Activated naive CD8-positive, alpha-beta T cell (primary cell): ENCODE measurements around the gene VWA8.
A peak's percentile ranks its signal among the peaks of the same experiment; 100 is the strongest.
"Not testable (repeated sequence)": the region's sequence is repeated elsewhere in the genome, so short reads cannot be mapped to it uniquely, and the experiment has no call there.

Experiments used
- H3K27ac Mint-ChIP-seq: one replicate; pipeline ENCODE4 v1.8.0; 2021; ENCODE audit warnings: mixed read lengths
- H3K27me3 Mint-ChIP-seq: one replicate; pipeline ENCODE4 v1.8.0; 2021; ENCODE audit warnings: mixed read lengths
- H3K36me3 Mint-ChIP-seq: one replicate; pipeline ENCODE4 v1.8.0; 2021; ENCODE audit warnings: mixed read lengths
- H3K4me1 Mint-ChIP-seq: one replicate; pipeline ENCODE4 v1.8.0; 2021; ENCODE audit warnings: low read depth, mixed read lengths
- H3K4me3 Mint-ChIP-seq: one replicate; pipeline ENCODE4 v1.8.0; 2021; ENCODE audit warnings: mild to moderate bottlenecking, mixed read lengths
- H3K9me3 Mint-ChIP-seq: one replicate; pipeline ENCODE4 v1.8.0; 2021; ENCODE audit warnings: low read depth, mixed read lengths

VWA8 gene

GRCh38 chr13:41922894-41923293, 38.0 kb downstream of the VWA8 start:
- Mint-ChIP-seq H3K4me1 (peaks cover 63% of the 10 kb centered on the region), H3K36me3 (peaks cover 46% of the 10 kb centered on the region), H3K9me3 (peaks cover 19% of the 10 kb centered on the region)
- not testable (repeated sequence) for H3K27ac Mint-ChIP-seq, H3K4me3 Mint-ChIP-seq, H3K27me3 Mint-ChIP-seq

GRCh38 chr13:41919741-41920487, 41.0 kb downstream of the VWA8 start:
- peaks cover 28% of the 10 kb centered on the region for H3K36me3 Mint-ChIP-seq
- H3K27me3 Mint-ChIP-seq, result no peaks in the 10 kb centered on the region
- H3K27ac Mint-ChIP-seq, result peak overlapping the region; percentile 92
- peaks cover 13% of the 10 kb centered on the region for H3K9me3 Mint-ChIP-seq
- H3K4me3 Mint-ChIP-seq, result no peak overlapping the region
- peaks cover 71% of the 10 kb centered on the region for H3K4me1 Mint-ChIP-seq

- Mint-ChIP-seq H3K36me3 (peaks cover 24% of the 10 kb centered on the region), H3K27ac (peak overlapping the region; percentile 92), H3K27me3 (no peaks in the 10 kb centered on the region), H3K9me3 (peaks cover 8% of the 10 kb centered on the region), H3K4me3 (no peak overlapping the region), H3K4me1 (peaks cover 71% of the 10 kb centered on the region)
These were observed 41.7 kb downstream of the VWA8 start for GRCh38 chr13:41919031-41919740.

GRCh38 chr13:41917641-41918040, 43.3 kb downstream of the VWA8 start:
- Mint-ChIP-seq H3K27ac (peak overlapping the region; percentile 98), H3K4me3 (peak overlapping the region; percentile 83), H3K9me3 (no peaks in the 10 kb centered on the region), H3K36me3 (peaks cover 15% of the 10 kb centered on the region), H3K27me3 (no peaks in the 10 kb centered on the region), H3K4me1 (peaks cover 69% of the 10 kb centered on the region)

GRCh38 chr13:41916173-41916954, 44.5 kb downstream of the VWA8 start:
- Mint-ChIP-seq H3K9me3 (no peaks in the 10 kb centered on the region), H3K36me3 (peaks cover 9% of the 10 kb centered on the region), H3K27me3 (no peaks in the 10 kb centered on the region), H3K27ac (peak overlapping the region; percentile 95), H3K4me1 (peaks cover 63% of the 10 kb centered on the region), H3K4me3 (peak overlapping the region; percentile 85)

GRCh38 chr13:41915081-41915480, 45.8 kb downstream of the VWA8 start:
- Mint-ChIP-seq H3K36me3 (peaks cover 7% of the 10 kb centered on the region), H3K4me3 (peak overlapping the region; percentile 27), H3K27me3 (no peaks in the 10 kb centered on the region), H3K9me3 (no peaks in the 10 kb centered on the region), H3K27ac (peak overlapping the region; percentile 95), H3K4me1 (peaks cover 50% of the 10 kb centered on the region)

GRCh38 chr13:41914552-41914951, 46.4 kb downstream of the VWA8 start:
- Mint-ChIP-seq H3K9me3 (no peaks in the 10 kb centered on the region), H3K27ac (peak overlapping the region; percentile 95), H3K4me1 (peaks cover 46% of the 10 kb centered on the region), H3K4me3 (no peak overlapping the region), H3K27me3 (no peaks in the 10 kb centered on the region), H3K36me3 (peaks cover 7% of the 10 kb centered on the region)

- peaks cover 12% of the 10 kb centered on the region for H3K4me1 Mint-ChIP-seq
- no peaks in the 10 kb centered on the region for H3K9me3 Mint-ChIP-seq
- H3K36me3 Mint-ChIP-seq, result peaks cover 22% of the 10 kb centered on the region
- no peak overlapping the region for H3K27ac Mint-ChIP-seq
- H3K27me3 Mint-ChIP-seq, result no peaks in the 10 kb centered on the region
- no peak overlapping the region for H3K4me3 Mint-ChIP-seq
These were observed 51.4 kb downstream of the VWA8 start for GRCh38 chr13:41909506-41909905.

- peaks cover 17% of the 10 kb centered on the region for H3K4me1 Mint-ChIP-seq
- H3K36me3 Mint-ChIP-seq, result peaks cover 34% of the 10 kb centered on the region
- H3K9me3 Mint-ChIP-seq, result no peaks in the 10 kb centered on the region
- H3K27me3 Mint-ChIP-seq, result no peaks in the 10 kb centered on the region
- H3K4me3 Mint-ChIP-seq, result no peak overlapping the region
- H3K27ac Mint-ChIP-seq, result peak overlapping the region; percentile 78
These were observed 55.2 kb downstream of the VWA8 start for GRCh38 chr13:41905600-41906254.

GRCh38 chr13:41900918-41901317, 60.0 kb downstream of the VWA8 start:
- Mint-ChIP-seq H3K9me3 (no peaks in the 10 kb centered on the region), H3K27ac (peak overlapping the region; percentile 41), H3K4me3 (no peak overlapping the region), H3K4me1 (peaks cover 13% of the 10 kb centered on the region), H3K36me3 (peaks cover 19% of the 10 kb centered on the region), H3K27me3 (no peaks in the 10 kb centered on the region)

GRCh38 chr13:41898411-41898810, 62.5 kb downstream of the VWA8 start:
- Mint-ChIP-seq H3K36me3 (peaks cover 19% of the 10 kb centered on the region), H3K4me1 (peaks cover 17% of the 10 kb centered on the region)
- not testable (repeated sequence) for H3K27me3 Mint-ChIP-seq, H3K9me3 Mint-ChIP-seq, H3K27ac Mint-ChIP-seq, H3K4me3 Mint-ChIP-seq

- Mint-ChIP-seq H3K4me1 (peaks cover 18% of the 10 kb centered on the region), H3K9me3 (no peaks in the 10 kb centered on the region), H3K36me3 (peaks cover 18% of the 10 kb centered on the region), H3K27ac (no peak overlapping the region), H3K4me3 (no peak overlapping the region), H3K27me3 (no peaks in the 10 kb centered on the region)
These were observed 63.8 kb downstream of the VWA8 start for GRCh38 chr13:41897126-41897525.

- Mint-ChIP-seq H3K4me3 (no peak overlapping the region), H3K9me3 (no peaks in the 10 kb centered on the region), H3K36me3 (peaks cover 18% of the 10 kb centered on the region), H3K27me3 (no peaks in the 10 kb centered on the region), H3K4me1 (peaks cover 10% of the 10 kb centered on the region), H3K27ac (no peak overlapping the region)
These were observed 65.4 kb downstream of the VWA8 start for GRCh38 chr13:41895478-41895877.

- peaks cover 15% of the 10 kb centered on the region for H3K4me1 Mint-ChIP-seq
- peaks cover 37% of the 10 kb centered on the region for H3K36me3 Mint-ChIP-seq
- H3K27me3 Mint-ChIP-seq, result no peaks in the 10 kb centered on the region
- H3K4me3 Mint-ChIP-seq, result no peak overlapping the region
- no peaks in the 10 kb centered on the region for H3K9me3 Mint-ChIP-seq
- H3K27ac Mint-ChIP-seq, result no peak overlapping the region
These were observed 69.8 kb downstream of the VWA8 start for GRCh38 chr13:41891119-41891518.
